DOHH2 (cell line): Measurements from ENCODE around the gene HSPB7.
"Not testable (repeated sequence)": the region's sequence is repeated elsewhere in the genome, so short reads cannot be mapped to it uniquely, and the experiment has no call there.

Experiments
- H3F3A ChIP-seq: fragments of 200-600 bp; sonication (generic), shearing (Covaris generic); 2 replicates; pipeline ENCODE4 v1.6.0; 2016; ENCODE audit warnings: antibody characterized with exemption, mild to moderate bottlenecking; ENCODE audit not compliant: control insufficient read depth, insufficient read depth
- H3K27ac ChIP-seq: fragments of 200-600 bp; sonication (generic); 2 replicates; pipeline ENCODE4 v1.5.1; 2014; ENCODE audit warnings: low read depth, mild to moderate bottlenecking, low read length, moderate library complexity
- H3K27me3 ChIP-seq: fragments of 200-600 bp; sonication (generic); 2 replicates; pipeline ENCODE4 v1.6.1; 2014; ENCODE audit warnings: mild to moderate bottlenecking, low read length, mixed read lengths; ENCODE audit not compliant: control insufficient read depth
- H3K36me3 ChIP-seq: fragments of 200-600 bp; sonication (generic); 2 replicates; pipeline ENCODE4 v1.6.1; 2014; ENCODE audit warnings: mild to moderate bottlenecking, low read length, moderate library complexity, mixed read lengths; ENCODE audit not compliant: control insufficient read depth
- H3K4me1 ChIP-seq: fragments of 200-600 bp; sonication (generic); 2 replicates; pipeline ENCODE4 v1.6.1; 2014; ENCODE audit warnings: mild to moderate bottlenecking, low read length, mixed read lengths; ENCODE audit not compliant: control insufficient read depth
- H3K4me2 ChIP-seq: fragments of 200-600 bp; sonication (generic); 2 replicates; pipeline ENCODE4 v1.6.0; 2014; ENCODE audit warnings: mild to moderate bottlenecking, low read length, moderate library complexity
- H3K4me3 ChIP-seq: fragments of 200-600 bp; sonication (generic); 2 replicates; pipeline ENCODE4 v1.5.1; 2014; ENCODE audit warnings: mild to moderate bottlenecking, low read length, mixed read lengths
- H3K79me2 ChIP-seq: fragments of 200-600 bp; sonication (generic); 2 replicates; pipeline ENCODE4 v1.6.1; 2014; ENCODE audit warnings: mild to moderate bottlenecking, low read length, mixed read lengths; ENCODE audit not compliant: control insufficient read depth
- H3K9me2 ChIP-seq: fragments of 200-600 bp; sonication (generic); replicated peaks from 2 replicates; pipeline ENCODE4 v1.6.1; 2014; ENCODE audit warnings: mild to moderate bottlenecking, low read length, mixed read lengths; ENCODE audit not compliant: control insufficient read depth
- H3K9me3 ChIP-seq: fragments of 200-600 bp; sonication (generic); 2 replicates; pipeline ENCODE4 v1.6.1; 2014; ENCODE audit warnings: antibody characterized with exemption, low read length, mixed read lengths; ENCODE audit not compliant: control insufficient read depth, insufficient read depth
- H4K20me1 ChIP-seq: fragments of 200-600 bp; sonication (generic); 2 replicates; pipeline ENCODE4 v1.6.0; 2014; ENCODE audit warnings: low read depth, mild to moderate bottlenecking, antibody characterized with exemption, low read length, moderate library complexity; ENCODE audit not compliant: control insufficient read depth, insufficient read depth
- EZH2phosphoT487 ChIP-seq: fragments of 200-600 bp; sonication (generic); IDR thresholded peaks from 2 replicates; pipeline ENCODE4 v1.6.1; 2017; ENCODE audit warnings: borderline replicate concordance, mild to moderate bottlenecking, antibody characterized with exemption, low read length, moderate library complexity, mixed read lengths
- TF ChIP-seq, protein P1 (sequence below): fragments of 200-600 bp; sonication (generic); IDR thresholded peaks from one replicate; pipeline ENCODE4 v1.5.1; 2014; ENCODE audit warnings: antibody characterized with exemption, mild to moderate bottlenecking, low read depth, low read length; ENCODE audit not compliant: poor library complexity, severe bottlenecking

Gene HSPB7

GRCh38 chr1:16022393-16022792, 4.5 kb upstream of the HSPB7 start:
- Histone ChIP-seq H3K4me2 (no peak overlapping the region), H3K79me2 (no peaks in the 10 kb centered on the region), H4K20me1 (no peaks in the 10 kb centered on the region), H3K4me1 (no peaks in the 10 kb centered on the region), H3K27ac (no peak overlapping the region), H3K36me3 (no peaks in the 10 kb centered on the region), H3K27me3 (peaks cover 19% of the 10 kb centered on the region), H3K4me3 (no peak overlapping the region), H3F3A (no peaks in the 10 kb centered on the region), H3K9me3 (no peaks in the 10 kb centered on the region), H3K9me2 (no peaks in the 10 kb centered on the region)
- TF ChIP-seq, protein P1, sequence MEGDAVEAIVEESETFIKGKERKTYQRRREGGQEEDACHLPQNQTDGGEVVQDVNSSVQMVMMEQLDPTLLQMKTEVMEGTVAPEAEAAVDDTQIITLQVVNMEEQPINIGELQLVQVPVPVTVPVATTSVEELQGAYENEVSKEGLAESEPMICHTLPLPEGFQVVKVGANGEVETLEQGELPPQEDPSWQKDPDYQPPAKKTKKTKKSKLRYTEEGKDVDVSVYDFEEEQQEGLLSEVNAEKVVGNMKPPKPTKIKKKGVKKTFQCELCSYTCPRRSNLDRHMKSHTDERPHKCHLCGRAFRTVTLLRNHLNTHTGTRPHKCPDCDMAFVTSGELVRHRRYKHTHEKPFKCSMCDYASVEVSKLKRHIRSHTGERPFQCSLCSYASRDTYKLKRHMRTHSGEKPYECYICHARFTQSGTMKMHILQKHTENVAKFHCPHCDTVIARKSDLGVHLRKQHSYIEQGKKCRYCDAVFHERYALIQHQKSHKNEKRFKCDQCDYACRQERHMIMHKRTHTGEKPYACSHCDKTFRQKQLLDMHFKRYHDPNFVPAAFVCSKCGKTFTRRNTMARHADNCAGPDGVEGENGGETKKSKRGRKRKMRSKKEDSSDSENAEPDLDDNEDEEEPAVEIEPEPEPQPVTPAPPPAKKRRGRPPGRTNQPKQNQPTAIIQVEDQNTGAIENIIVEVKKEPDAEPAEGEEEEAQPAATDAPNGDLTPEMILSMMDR: no peak
- TF ChIP-seq EZH2phosphoT487: no peak

DNA sequence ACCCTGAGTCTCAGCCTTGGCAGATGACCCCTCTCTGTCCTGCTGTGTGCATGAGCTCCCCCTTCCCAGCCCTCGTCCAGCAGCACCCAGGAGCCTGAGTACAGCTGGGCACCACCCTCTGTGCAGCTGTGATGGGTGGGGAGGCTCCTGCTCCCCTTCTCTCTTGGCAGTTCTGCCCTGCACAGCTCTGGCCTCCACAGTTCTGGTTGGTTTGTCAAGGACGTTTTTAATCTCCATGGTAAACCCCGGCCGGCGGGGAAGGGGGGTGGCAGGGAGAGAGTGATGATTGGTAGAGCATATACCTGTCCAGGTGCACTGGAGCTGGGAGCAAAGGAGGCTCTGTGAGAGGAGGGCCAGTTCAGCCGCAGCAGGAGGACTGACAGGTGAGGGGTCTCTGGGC, 3.8 kb upstream of the HSPB7 start, which contains the start of gene CLCNKA:
Gene CLCNKA, plus strand, starts transcription at position 356 of the 400 bp plus-strand sequence. CDS start 584 bp downstream, outside the sequence.
- no peaks in the 10 kb centered on the region for H3F3A ChIP-seq
- H4K20me1 ChIP-seq: no peaks in the 10 kb centered on the region
- no peaks in the 10 kb centered on the region for H3K36me3 ChIP-seq
- H3K4me2 ChIP-seq: no peak within 1 kb of the TSS
- H3K9me2 ChIP-seq: no peaks in the 10 kb centered on the region
- H3K9me3 ChIP-seq: no peaks in the 10 kb centered on the region
- H3K27ac ChIP-seq: no peak within 1 kb of the TSS
- no peaks in the 10 kb centered on the region for H3K79me2 ChIP-seq
- peaks cover 19% of the 10 kb centered on the region for H3K27me3 ChIP-seq
- H3K4me1 ChIP-seq: no peaks in the 10 kb centered on the region
- TF ChIP-seq, protein P1: no peak
- TF ChIP-seq EZH2phosphoT487: no peak
- no peak within 1 kb of the TSS for H3K4me3 ChIP-seq

- H3K4me2 ChIP-seq, H3K36me3 ChIP-seq, H4K20me1 ChIP-seq, H3K4me3 ChIP-seq, H3K27ac ChIP-seq, H3F3A ChIP-seq, H3K9me3 ChIP-seq, H3K9me2 ChIP-seq, H3K79me2 ChIP-seq, H3K4me1 ChIP-seq: not testable (repeated sequence)
- peaks cover 19% of the 10 kb centered on the region for H3K27me3 ChIP-seq
Observed at GRCh38 chr1:16020878-16021277, 3.0 kb upstream of the HSPB7 start.

GRCh38 chr1:16020325-16020724, 2.5 kb upstream of the HSPB7 start:
- Histone ChIP-seq H3K27me3 (peaks cover 19% of the 10 kb centered on the region), H3F3A (no peaks in the 10 kb centered on the region), H3K79me2 (no peaks in the 10 kb centered on the region), H3K9me2 (no peaks in the 10 kb centered on the region), H3K4me1 (no peaks in the 10 kb centered on the region), H3K4me2 (no peak overlapping the region), H4K20me1 (no peaks in the 10 kb centered on the region), H3K36me3 (no peaks in the 10 kb centered on the region), H3K9me3 (no peaks in the 10 kb centered on the region), H3K27ac (no peak overlapping the region), H3K4me3 (no peak overlapping the region)
- TF ChIP-seq EZH2phosphoT487: no peak
- TF ChIP-seq, protein P1: no peak
